GM23248 (cell line): Measurements from ENCODE around the gene CDC123. TPM values are rescaled to one million over a fixed set of nuclear protein-coding genes. Genes with fewer than 3 reads are reported as not detected.
A peak's percentile ranks its signal among the peaks of the same experiment; 100 is the strongest.

Source experiments
- DNase-seq: peaks from one replicate; pipeline ENCODE4 v3.0.0-alpha.2; 2015
- H2AFZ ChIP-seq: fragments of 200-600 bp; sonication (generic); 2 replicates; pipeline ENCODE4 v1.6.1; 2016; ENCODE audit warnings: antibody characterized with exemption
- H3F3A ChIP-seq: fragments of 200-600 bp; sonication (generic); 2 replicates; pipeline ENCODE4 v1.6.1; 2016; ENCODE audit warnings: mild to moderate bottlenecking, antibody characterized with exemption, mixed run types; ENCODE audit not compliant: insufficient read depth
- H3K27ac ChIP-seq: fragments of 200-600 bp; sonication (generic); 2 replicates; pipeline ENCODE4 v1.5.1; 2016; ENCODE audit warnings: mild to moderate bottlenecking
- H3K27me3 ChIP-seq: fragments of 200-600 bp; sonication (generic); replicated peaks from 2 replicates; pipeline ENCODE4 v1.6.1; 2016; ENCODE audit warnings: mild to moderate bottlenecking; ENCODE audit not compliant: insufficient read depth
- H3K36me3 ChIP-seq: fragments of 200-600 bp; sonication (generic); 2 replicates; pipeline ENCODE4 v1.6.1; 2016; ENCODE audit warnings: low read depth, mild to moderate bottlenecking
- H3K4me1 ChIP-seq: fragments of 200-600 bp; sonication (generic); 2 replicates; pipeline ENCODE4 v1.6.1; 2016; ENCODE audit warnings: mild to moderate bottlenecking; ENCODE audit not compliant: insufficient read depth
- H3K4me2 ChIP-seq: fragments of 200-600 bp; sonication (generic); one replicate; pipeline ENCODE4 v1.6.1; 2016; ENCODE audit warnings: mild to moderate bottlenecking; ENCODE audit not compliant: unreplicated experiment
- H3K4me3 ChIP-seq: fragments of 200-600 bp; sonication (generic); 2 replicates; pipeline ENCODE4 v1.5.1; 2016; ENCODE audit warnings: mild to moderate bottlenecking
- H3K79me2 ChIP-seq: fragments of 200-600 bp; sonication (generic); 2 replicates; pipeline ENCODE4 v1.6.1; 2016; ENCODE audit warnings: mild to moderate bottlenecking; ENCODE audit not compliant: insufficient read depth
- H3K9ac ChIP-seq: fragments of 200-600 bp; sonication (generic); 2 replicates; pipeline ENCODE4 v1.6.1; 2016; ENCODE audit warnings: mild to moderate bottlenecking
- H3K9me2 ChIP-seq: fragments of 200-600 bp; sonication (generic); 2 replicates; pipeline ENCODE4 v1.6.1; 2016; ENCODE audit warnings: mixed run types, mild to moderate bottlenecking, moderate library complexity; ENCODE audit not compliant: insufficient read depth
- H3K9me3 ChIP-seq: fragments of 200-600 bp; sonication (generic); one replicate; pipeline ENCODE4 v1.6.1; 2017; ENCODE audit warnings: low read depth
- H4K20me1 ChIP-seq: fragments of 200-600 bp; sonication (generic); 2 replicates; pipeline ENCODE4 v1.6.0; 2016; ENCODE audit not compliant: insufficient read depth
- EZH2 ChIP-seq: fragments of 200-600 bp; sonication (generic); IDR thresholded peaks from 2 replicates; pipeline ENCODE4 v1.6.1; 2018; ENCODE audit warnings: antibody characterized with exemption, mild to moderate bottlenecking; ENCODE audit not compliant: insufficient read depth, poor library complexity, severe bottlenecking
- EZH2phosphoT487 ChIP-seq: fragments of 200-600 bp; sonication (generic); IDR thresholded peaks from 2 replicates; pipeline ENCODE4 v1.6.1; 2018; ENCODE audit warnings: antibody characterized with exemption, moderate library complexity, mild to moderate bottlenecking, low read depth; ENCODE audit not compliant: insufficient read depth
- WGBS, 2 experiments: methylation state at CpG; one replicate each; pipeline ENCODE4 v1.1.6; 2015 to 2017; ENCODE audit warnings: low lambda C conversion rate in 2 of 2, low coverage in 1 of 2; ENCODE audit errors: missing lambda C conversion rate in 2 of 2; 5-methylcytosine and 5-hydroxymethylcytosine counted together
- in situ Hi-C: fragments of 300-500 bp; cut with MboI; formaldehyde crosslinking; loops from 2 replicates; pipeline ENCODE4 v1.15.0; 2020
- polyA plus RNA-seq: library from polyadenylated mRNA; unstranded; fragments of >200 nt; fragmentation: Nextera tagmentation; extraction: Ambion mirVana; gene quantifications from 2 replicates; pipeline ENCODE4 v1.2.1, GENCODE V29; 2016
- total RNA-seq: library from RNA; depleted of rRNA; stranded (reverse); fragments of >200 nt; shearing (Covaris generic); gene quantifications from 2 replicates; pipeline ENCODE4 v1.2.3, GENCODE V29; 2014; rRNA removed

Gene CDC123, protein sequence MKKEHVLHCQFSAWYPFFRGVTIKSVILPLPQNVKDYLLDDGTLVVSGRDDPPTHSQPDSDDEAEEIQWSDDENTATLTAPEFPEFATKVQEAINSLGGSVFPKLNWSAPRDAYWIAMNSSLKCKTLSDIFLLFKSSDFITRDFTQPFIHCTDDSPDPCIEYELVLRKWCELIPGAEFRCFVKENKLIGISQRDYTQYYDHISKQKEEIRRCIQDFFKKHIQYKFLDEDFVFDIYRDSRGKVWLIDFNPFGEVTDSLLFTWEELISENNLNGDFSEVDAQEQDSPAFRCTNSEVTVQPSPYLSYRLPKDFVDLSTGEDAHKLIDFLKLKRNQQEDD
- 81.3 and 100 TPM in 2 replicates for total RNA-seq
- polyA plus RNA-seq = 146 and 150 TPM in 2 replicates

DNA sequence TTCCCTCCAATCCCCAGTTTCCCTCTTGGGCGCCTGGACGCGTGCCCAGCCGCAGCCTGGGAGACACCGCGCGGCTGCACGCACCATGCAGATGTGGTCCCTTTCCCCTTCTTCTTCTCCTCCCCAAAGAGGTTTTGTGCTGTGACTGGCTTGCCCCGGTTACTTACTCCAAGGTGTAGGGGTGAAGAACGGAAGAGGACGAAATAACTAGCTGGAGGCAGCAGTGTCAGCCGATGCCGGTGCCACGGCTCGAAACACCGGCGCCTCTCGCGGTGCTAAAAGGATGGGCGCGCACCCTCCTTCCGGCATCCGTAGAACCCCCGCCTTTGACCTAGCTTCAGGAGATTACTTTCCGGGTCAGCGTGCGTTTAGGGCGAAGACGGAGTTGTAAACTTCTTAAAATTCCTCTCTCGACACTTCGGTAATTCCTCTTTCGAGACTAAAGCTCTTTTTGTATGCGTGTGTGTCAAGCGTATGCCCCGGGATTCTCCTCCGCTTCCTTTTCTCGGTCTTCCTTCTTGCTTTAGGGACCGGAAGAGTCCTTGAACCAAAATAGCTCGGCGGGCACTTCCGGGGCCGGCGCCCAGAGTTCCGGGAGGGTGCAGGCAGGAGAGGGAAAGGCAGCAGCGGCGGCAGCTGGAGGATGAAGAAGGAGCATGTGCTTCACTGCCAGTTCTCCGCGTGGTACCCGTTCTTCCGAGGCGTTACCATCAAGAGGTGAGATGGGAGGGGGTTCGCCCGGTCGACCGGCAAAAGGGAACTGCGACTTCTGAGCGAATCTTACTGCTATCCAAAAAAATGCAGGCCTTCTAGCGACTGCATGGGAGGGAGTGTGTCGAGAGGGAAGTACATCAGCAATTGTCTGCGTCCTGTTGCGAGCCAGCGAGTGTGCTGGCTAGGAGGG, at the start of gene CDC123, which contains the start of gene NUDT5:
Gene CDC123 (plus strand): TSS at position 586 of the 904 bp plus-strand sequence. CDS start 58 bp downstream, at position 644.
Gene NUDT5 (minus strand): TSS at position 289 of the 904 bp plus-strand sequence. CDS start 9,600 bp downstream, outside the sequence.
- DNase-seq = peak; percentile 97
- H2AFZ ChIP-seq = peak within 1 kb of the TSS; percentile 96
- H3K79me2 ChIP-seq = peaks cover 93% of the 10 kb centered on the region
- peak within 1 kb of the TSS; percentile 85 for H3K27ac ChIP-seq
- H3K9me3 ChIP-seq = no peaks in the 10 kb centered on the region
- peak within 1 kb of the TSS; percentile 99 for H3K4me2 ChIP-seq
- H3F3A ChIP-seq = peaks cover 24% of the 10 kb centered on the region
- no peaks in the 10 kb centered on the region for H3K9me2 ChIP-seq
- in situ Hi-C loops = no loop called here
- H3K27me3 ChIP-seq = no peaks in the 10 kb centered on the region
- H3K4me1 ChIP-seq = peaks cover 33% of the 10 kb centered on the region
- H3K4me3 ChIP-seq = peak within 1 kb of the TSS; percentile 99
- TF ChIP-seq EZH2 (no peak), EZH2phosphoT487 (no peak)
- H3K9ac ChIP-seq = peak within 1 kb of the TSS; percentile 93
- WGBS, 2 experiments = 1 to 2% methylated on average over 59 to 62 of the region's 62 CpGs
- peaks cover 7% of the 10 kb centered on the region for H3K36me3 ChIP-seq
- no peaks in the 10 kb centered on the region for H4K20me1 ChIP-seq

DNA sequence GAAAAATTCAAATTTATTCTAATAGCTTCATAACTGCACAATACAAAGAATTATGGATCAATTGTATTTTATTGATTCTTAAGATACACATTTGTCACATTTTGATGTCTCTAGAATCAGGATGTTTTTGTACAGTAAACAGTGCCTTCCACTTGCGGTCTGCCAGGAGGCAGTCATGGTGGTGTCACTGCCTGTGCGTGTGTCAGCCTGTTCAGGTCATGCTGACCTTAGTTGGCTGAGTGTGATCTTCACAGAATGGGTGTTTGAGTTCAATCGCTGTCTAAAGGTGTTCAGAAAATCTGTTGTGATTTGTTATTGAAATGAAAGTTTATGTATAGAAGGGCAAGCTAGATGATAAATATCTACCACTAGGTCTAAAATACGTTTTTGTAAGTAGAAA, 45.8 kb upstream of the CDC123 start:
- Histone ChIP-seq H3K9me3 (no peaks in the 10 kb centered on the region), H3K27me3 (no peaks in the 10 kb centered on the region), H3F3A (no peaks in the 10 kb centered on the region), H3K27ac (no peak overlapping the region), H3K9ac (no peak overlapping the region), H3K4me3 (no peak overlapping the region), H3K36me3 (0 out of 2 replicates have a peak, but pooled peaks cover 9% of the 10 kb centered on the region), H3K4me2 (no peak overlapping the region), H3K79me2 (no peaks in the 10 kb centered on the region), H4K20me1 (no peaks in the 10 kb centered on the region), H3K9me2 (no peaks in the 10 kb centered on the region), H3K4me1 (no peaks in the 10 kb centered on the region), H2AFZ (no peak overlapping the region)
- TF ChIP-seq EZH2phosphoT487 (no peak), EZH2 (no peak)
- in situ Hi-C loops = no loop called here
- DNase-seq = no peak
- 73% methylated on average over 4 of the region's 4 CpGs for WGBS, 2 experiments

DNA sequence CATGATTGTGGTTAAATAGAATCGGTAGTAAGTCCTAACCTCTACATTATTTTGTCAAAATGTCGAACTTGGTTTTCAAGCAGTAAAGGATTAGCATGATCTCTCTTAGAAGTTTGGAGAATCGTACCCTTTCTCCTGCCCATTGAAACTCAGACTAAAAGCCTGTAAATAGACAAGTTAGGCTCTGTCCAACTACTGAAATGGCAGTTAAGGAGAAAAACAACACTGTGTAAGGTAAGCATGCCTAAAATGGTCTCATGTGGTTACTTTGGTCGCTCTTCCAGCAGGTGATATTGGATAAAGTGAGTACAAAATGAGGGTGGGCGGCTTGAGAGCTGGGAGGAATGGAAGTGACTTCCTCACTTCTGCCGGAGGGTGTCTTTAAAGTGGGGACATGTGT, 41.5 kb upstream of the CDC123 start:
- H4K20me1 ChIP-seq = no peaks in the 10 kb centered on the region
- no peak overlapping the region for H2AFZ ChIP-seq
- H3K4me1 ChIP-seq = no peaks in the 10 kb centered on the region
- H3K9ac ChIP-seq = no peak overlapping the region
- WGBS, 2 experiments = 76 to 80% methylated on average over 6 of the region's 6 CpGs
- H3F3A ChIP-seq = no peaks in the 10 kb centered on the region
- no peak overlapping the region for H3K4me3 ChIP-seq
- H3K4me2 ChIP-seq = no peak overlapping the region
- in situ Hi-C loops = no loop called here
- no peaks in the 10 kb centered on the region for H3K79me2 ChIP-seq
- H3K27ac ChIP-seq = no peak overlapping the region
- H3K9me2 ChIP-seq = no peaks in the 10 kb centered on the region
- peaks cover 20% of the 10 kb centered on the region; the same call in 1 of the 2 replicates for H3K36me3 ChIP-seq
- H3K9me3 ChIP-seq = no peaks in the 10 kb centered on the region
- H3K27me3 ChIP-seq = no peaks in the 10 kb centered on the region
- DNase-seq = no peak
- TF ChIP-seq EZH2 = no peak
- TF ChIP-seq EZH2phosphoT487 = no peak

DNA sequence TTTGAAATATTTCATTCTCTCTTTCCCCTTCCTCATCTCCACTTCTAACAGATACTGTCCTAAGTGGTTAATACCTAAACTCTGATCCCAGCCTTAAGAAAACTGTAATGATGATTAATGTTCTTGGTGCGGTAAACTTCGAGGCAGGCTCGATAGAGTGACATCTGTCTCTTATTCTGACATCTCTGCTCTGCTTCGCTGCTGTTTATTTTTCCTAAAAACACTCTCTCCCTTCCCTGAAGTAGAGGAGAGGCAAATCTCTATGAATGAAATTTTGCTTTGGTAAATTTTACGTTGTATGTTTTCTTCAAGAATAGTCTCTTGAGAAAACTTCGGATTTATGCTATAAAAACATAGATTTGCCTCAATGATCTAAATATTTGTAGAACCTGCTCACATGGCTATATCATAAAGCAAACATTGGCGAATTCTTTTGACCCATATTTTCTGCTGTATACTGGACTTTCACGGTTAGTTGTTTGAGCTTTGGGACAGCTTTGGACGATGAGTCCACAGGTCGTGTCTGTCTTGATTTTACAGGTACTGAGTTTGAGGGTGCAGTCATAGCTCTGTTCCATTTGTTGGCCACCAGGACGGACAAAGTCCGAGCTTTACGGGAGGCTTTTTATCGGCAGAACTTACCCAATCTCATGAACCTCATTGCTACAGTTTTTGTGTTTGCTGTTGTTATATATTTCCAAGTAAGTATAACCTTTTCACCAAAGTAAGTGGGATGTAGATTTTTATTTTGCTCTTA, 39.4 kb upstream of the CDC123 start:
- no peak overlapping the region for H3K9ac ChIP-seq
- TF ChIP-seq EZH2phosphoT487 = no peak
- no peak for TF ChIP-seq EZH2
- DNase-seq = no peak
- no peak overlapping the region for H3K4me3 ChIP-seq
- no peak overlapping the region for H3K4me2 ChIP-seq
- H3K36me3 ChIP-seq = peaks cover 20% of the 10 kb centered on the region; the same call in 1 of the 2 replicates
- H3K27me3 ChIP-seq = no peaks in the 10 kb centered on the region
- in situ Hi-C loops = no loop called here
- no peaks in the 10 kb centered on the region for H3K9me2 ChIP-seq
- WGBS, 2 experiments = 95 to 97% methylated on average over 14 of the region's 14 CpGs
- H3K79me2 ChIP-seq = no peaks in the 10 kb centered on the region
- H3K4me1 ChIP-seq = no peaks in the 10 kb centered on the region
- no peaks in the 10 kb centered on the region for H3K9me3 ChIP-seq
- no peaks in the 10 kb centered on the region for H4K20me1 ChIP-seq
- H3K27ac ChIP-seq = no peak overlapping the region
- H3F3A ChIP-seq = no peaks in the 10 kb centered on the region
- H2AFZ ChIP-seq = no peak overlapping the region
